ENCODE results near the gene SYNPO. TPM values are rescaled to one million over a fixed set of nuclear protein-coding genes. Genes with fewer than 3 reads are reported as not detected.

The SYNPO gene
- polyA plus RNA-seq, 2 of the 4 experiments (the other 2 are of a cell fraction): 13.7 to 33.9 TPM

DNA sequence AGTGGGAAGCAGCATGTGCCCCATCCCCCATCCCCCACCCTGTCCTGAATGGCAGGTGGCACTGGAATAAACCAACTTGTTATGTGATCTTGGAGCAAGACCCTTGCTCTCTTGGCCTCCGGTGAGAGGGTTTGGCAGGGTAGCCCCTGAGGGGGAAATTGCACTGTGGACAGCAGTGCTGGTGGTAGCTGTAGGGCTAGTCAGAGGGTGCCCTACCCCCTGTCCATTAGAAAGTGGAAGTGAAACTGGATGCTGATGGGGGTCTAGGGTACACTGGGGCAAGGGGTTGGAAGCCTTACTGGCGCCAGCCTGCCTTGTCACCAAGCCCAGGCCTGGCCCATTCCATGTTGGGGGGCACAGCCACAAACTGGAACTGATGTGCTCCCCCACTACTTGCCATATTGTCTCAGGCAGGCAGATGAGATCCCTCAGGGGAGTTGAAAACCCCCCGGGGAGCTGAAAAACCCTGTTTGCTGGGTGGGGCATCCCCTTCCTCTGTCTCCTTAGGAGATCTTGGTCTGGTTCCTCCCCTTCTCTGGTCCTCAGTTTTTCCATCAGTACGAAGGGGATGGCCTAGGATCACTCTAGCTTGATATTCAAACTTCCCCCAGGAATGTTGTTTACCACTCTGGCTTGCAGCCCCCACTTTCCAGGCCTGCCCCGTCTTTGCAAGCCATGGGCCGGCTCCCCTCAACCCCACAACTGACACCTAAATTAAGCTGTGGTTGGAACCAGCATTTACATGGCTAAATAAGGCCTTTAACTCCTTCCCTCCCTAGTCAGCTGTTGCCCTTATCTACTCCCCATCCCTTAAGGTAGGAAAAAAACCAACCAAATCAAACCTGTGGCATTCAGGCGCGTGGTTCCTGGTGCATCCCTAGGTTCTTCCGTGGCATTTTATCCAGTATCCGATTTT lies 14.4 kb upstream of the SYNPO start:
- peak overlapping the region; percentile 79 to 96; a peak in 5 of 6 replicates for H3K27ac ChIP-seq
- no peak for ATAC-seq
- peak overlapping the region; percentile 94 for H3K4me2 ChIP-seq
- WGBS (ENCODE audit: missing lambda C conversion rate): 88% methylated on average over 9 of the region's 10 CpGs
- peak overlapping the region; percentile 64 for H3K4me3 ChIP-seq
- H3K4me1 ChIP-seq: peaks cover 63% of the 10 kb centered on the region
- H3K9me3 ChIP-seq: no peaks in the 10 kb centered on the region
- POLR2A ChIA-PET: no interaction called here
- CTCF ChIA-PET: interaction anchor here (0.5 to 1.7 kb wide), 7 partner anchors 14 to 143 kb away, joined by 3 to 6 read pairs (median 4); partner anchors contain the start of gene SYNPO
- FAIRE-seq: no peak
- TF ChIP-seq EHMT2 (IDR thresholded peaks at IDR 0.05; ENCODE audit: low read depth) (no peak), POLR2AphosphoS2 (conservative IDR thresholded peaks at IDR 0.05; ENCODE audit: low read length) (no peak), MAX (IDR thresholded peaks at IDR 0.05) (no peak), ATOH8 (CRISPR knock-in tag; IDR thresholded peaks at IDR 0.05; ENCODE audit: low read depth) (no peak), FOXS1 (CRISPR knock-in tag; IDR thresholded peaks at IDR 0.05) (no peak), TFCP2L1 (CRISPR knock-in tag; IDR thresholded peaks at IDR 0.05) (no peak), ELK1 (IDR thresholded peaks at IDR 0.05; ENCODE audit: low read depth, low read length) (no peak), HOXB13 (CRISPR knock-in tag; IDR thresholded peaks at IDR 0.05; ENCODE audit: low read depth) (no peak), SMC3 (IDR thresholded peaks at IDR 0.05) (no peak), BHLHE40 (IDR thresholded peaks at IDR 0.05; ENCODE audit: low read depth, low read length) (no peak)
- TF ChIP-seq, protein P1, sequence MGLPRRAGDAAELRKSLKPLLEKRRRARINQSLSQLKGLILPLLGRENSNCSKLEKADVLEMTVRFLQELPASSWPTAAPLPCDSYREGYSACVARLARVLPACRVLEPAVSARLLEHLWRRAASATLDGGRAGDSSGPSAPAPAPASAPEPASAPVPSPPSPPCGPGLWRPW (IDR thresholded peaks at IDR 0.05): no peak
- TF ChIP-seq, protein P2, sequence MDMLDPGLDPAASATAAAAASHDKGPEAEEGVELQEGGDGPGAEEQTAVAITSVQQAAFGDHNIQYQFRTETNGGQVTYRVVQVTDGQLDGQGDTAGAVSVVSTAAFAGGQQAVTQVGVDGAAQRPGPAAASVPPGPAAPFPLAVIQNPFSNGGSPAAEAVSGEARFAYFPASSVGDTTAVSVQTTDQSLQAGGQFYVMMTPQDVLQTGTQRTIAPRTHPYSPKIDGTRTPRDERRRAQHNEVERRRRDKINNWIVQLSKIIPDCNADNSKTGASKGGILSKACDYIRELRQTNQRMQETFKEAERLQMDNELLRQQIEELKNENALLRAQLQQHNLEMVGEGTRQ (IDR thresholded peaks at IDR 0.05): no peak
- no peak for DNase-seq (ENCODE audit: low read depth in 1 of 2, low spot score in 1 of 2)

DNA sequence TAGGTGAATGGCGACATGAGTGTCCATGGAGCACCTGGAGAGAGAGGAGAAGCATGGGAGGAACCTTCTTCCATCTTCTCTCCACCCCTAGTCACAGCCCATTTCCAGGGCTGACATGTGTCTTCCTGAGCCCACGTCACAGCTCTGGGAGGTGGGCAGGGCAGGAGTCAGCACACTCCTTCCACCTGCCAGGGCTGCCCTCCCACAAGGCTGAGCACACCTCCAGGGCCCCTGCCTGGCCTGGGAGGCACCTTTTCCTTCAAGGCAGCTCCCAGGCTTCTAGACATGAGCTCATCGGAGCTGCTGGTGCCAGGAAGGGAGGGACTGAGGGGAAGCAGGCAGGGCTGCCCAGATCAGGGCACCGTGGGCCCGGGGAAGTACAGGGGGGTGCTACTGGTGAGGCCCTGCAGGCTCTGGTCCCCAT lies 13.6 kb upstream of the SYNPO start:
- FAIRE-seq: no peak
- ChIA-PET POLR2A (interaction anchor here (1.2 kb wide), 1 partner anchor 26 kb away, joined by 5 read pairs; no protein-coding TSS in a partner anchor), CTCF (interaction anchor here (0.8 to 1.7 kb wide), 5 partner anchors 14 to 67 kb away, joined by 3 to 4 read pairs (median 4); partner anchors contain the start of gene SYNPO)
- Histone ChIP-seq H3K4me1 (peaks cover 71% of the 10 kb centered on the region), H3K4me3 (no peak overlapping the region), H3K27ac (peak overlapping the region; percentile 74 to 96; a peak in 5 of 6 replicates), H3K4me2 (peak overlapping the region; percentile 94; the same call in 2 of the 3 replicates), H3K9me3 (no peaks in the 10 kb centered on the region)
- TF ChIP-seq ESRRA (IDR thresholded peaks at IDR 0.05; ENCODE audit: borderline replicate concordance, low read length): no peak
- TF ChIP-seq CBX2 (IDR thresholded peaks at IDR 0.05; ENCODE audit: borderline replicate concordance, low read depth): no peak
- TF ChIP-seq MAX (IDR thresholded peaks at IDR 0.05): no peak
- TF ChIP-seq, protein P3, sequence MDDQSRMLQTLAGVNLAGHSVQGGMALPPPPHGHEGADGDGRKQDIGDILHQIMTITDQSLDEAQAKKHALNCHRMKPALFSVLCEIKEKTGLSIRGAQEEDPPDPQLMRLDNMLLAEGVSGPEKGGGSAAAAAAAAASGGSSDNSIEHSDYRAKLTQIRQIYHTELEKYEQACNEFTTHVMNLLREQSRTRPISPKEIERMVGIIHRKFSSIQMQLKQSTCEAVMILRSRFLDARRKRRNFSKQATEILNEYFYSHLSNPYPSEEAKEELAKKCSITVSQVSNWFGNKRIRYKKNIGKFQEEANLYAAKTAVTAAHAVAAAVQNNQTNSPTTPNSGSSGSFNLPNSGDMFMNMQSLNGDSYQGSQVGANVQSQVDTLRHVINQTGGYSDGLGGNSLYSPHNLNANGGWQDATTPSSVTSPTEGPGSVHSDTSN (IDR thresholded peaks at IDR 0.05): no peak
- no peak for TF ChIP-seq ZSCAN20 (CRISPR knock-in tag; IDR thresholded peaks at IDR 0.05)
- TF ChIP-seq FOSL2 (IDR thresholded peaks at IDR 0.05): no peak
- no peak for TF ChIP-seq FOSL2 (CRISPR knock-in tag; IDR thresholded peaks at IDR 0.05)
- no peak for TF ChIP-seq ATOH8 (CRISPR knock-in tag; IDR thresholded peaks at IDR 0.05; ENCODE audit: low read depth)
- TF ChIP-seq, protein P1 (IDR thresholded peaks at IDR 0.05): no peak
- no peak for TF ChIP-seq ELK1 (IDR thresholded peaks at IDR 0.05; ENCODE audit: low read depth, low read length)
- no peak for TF ChIP-seq TP53 (CRISPR knock-in tag; IDR thresholded peaks at IDR 0.05)
- TF ChIP-seq EHMT2 (IDR thresholded peaks at IDR 0.05; ENCODE audit: low read depth): no peak
- 84% methylated on average over 4 of the region's 5 CpGs for WGBS (ENCODE audit: missing lambda C conversion rate)
- ATAC-seq: no peak
- DNase-seq (ENCODE audit: low read depth in 1 of 2, low spot score in 1 of 2): no peak
